Type B pancreatic cell (in vitro differentiated cells): ENCODE data around the gene TOGARAM2. TPM values are rescaled to one million over a fixed set of nuclear protein-coding genes. Genes with fewer than 3 reads are reported as not detected.

ENCODE experiments used
- DNase-seq: peaks from one replicate; pipeline ENCODE4 v3.0.0; 2021; ENCODE audit warnings: mixed read lengths; ENCODE audit not compliant: unreplicated experiment; ENCODE audit errors: extremely low spot score
- H3K27ac Mint-ChIP-seq: 2 replicates; pipeline ENCODE4 v1.8.0; 2021; ENCODE audit warnings: mild to moderate bottlenecking, mixed read lengths
- H3K27me3 Mint-ChIP-seq: 2 replicates; pipeline ENCODE4 v1.8.0; 2021; ENCODE audit warnings: mixed read lengths
- H3K36me3 Mint-ChIP-seq: 2 replicates; pipeline ENCODE4 v1.8.0; 2021; ENCODE audit warnings: mixed read lengths
- H3K4me1 Mint-ChIP-seq: one replicate; pipeline ENCODE4 v1.8.0; 2021; ENCODE audit warnings: mixed read lengths; ENCODE audit not compliant: unreplicated experiment
- H3K4me3 Mint-ChIP-seq: 2 replicates; pipeline ENCODE4 v1.8.0; 2021; ENCODE audit warnings: mild to moderate bottlenecking, mixed read lengths
- H3K9me3 Mint-ChIP-seq: 2 replicates; pipeline ENCODE4 v1.8.0; 2021; ENCODE audit warnings: mixed read lengths
- CTCF ChIP-seq: fragments of 200-600 bp; sonication (generic); conservative IDR thresholded peaks from 2 replicates; pipeline ENCODE4 v1.5.0; 2021; ENCODE audit warnings: antibody characterized with exemption, mild to moderate bottlenecking
- total RNA-seq: library from RNA; stranded (reverse); gene quantifications from 2 replicates; pipeline ENCODE4 v1.2.1, GENCODE V29; 2021; ENCODE audit warnings: low replicate concordance

Gene TOGARAM2
- total RNA-seq, 1 donor from 2014 or later, result 1.6 TPM

GRCh38 chr2:28952836-28953211 lies 28.3 kb upstream of the TOGARAM2 start:
- TF ChIP-seq CTCF, result no peak
- Mint-ChIP-seq H3K36me3 (peaks cover 26% of the 10 kb centered on the region), H3K4me3 (no peak overlapping the region), H3K27me3 (peaks cover 5% of the 10 kb centered on the region), H3K9me3 (peaks cover 14% of the 10 kb centered on the region), H3K27ac (peak overlapping the region; percentile 61), H3K4me1 (peaks cover 3% of the 10 kb centered on the region)
- no peak for DNase-seq

- Mint-ChIP-seq H3K36me3 (peaks cover under 1% of the 10 kb centered on the region), H3K9me3 (peaks cover under 1% of the 10 kb centered on the region), H3K4me3 (no peak overlapping the region), H3K27me3 (peaks cover 5% of the 10 kb centered on the region), H3K4me1 (peaks cover 3% of the 10 kb centered on the region), H3K27ac (peak overlapping the region; percentile 25)
- no peak for TF ChIP-seq CTCF
- DNase-seq, result no peak
These were observed 25.6 kb upstream of the TOGARAM2 start for GRCh38 chr2:28955467-28955866.

- peak overlapping the region; percentile 65 for H3K4me3 Mint-ChIP-seq
- H3K9me3 Mint-ChIP-seq, result no peaks in the 10 kb centered on the region
- no peak for DNase-seq
- no peaks in the 10 kb centered on the region for H3K36me3 Mint-ChIP-seq
- no peak overlapping the region for H3K27ac Mint-ChIP-seq
- peak; percentile 66 for TF ChIP-seq CTCF
- peaks cover 3% of the 10 kb centered on the region for H3K4me1 Mint-ChIP-seq
- H3K27me3 Mint-ChIP-seq, result peaks cover 5% of the 10 kb centered on the region
These were observed 24.7 kb upstream of the TOGARAM2 start for GRCh38 chr2:28956415-28956826.

- no peaks in the 10 kb centered on the region for H3K9me3 Mint-ChIP-seq
- H3K27me3 Mint-ChIP-seq, result peaks cover 5% of the 10 kb centered on the region
- H3K4me1 Mint-ChIP-seq, result peaks cover 3% of the 10 kb centered on the region
- no peak overlapping the region for H3K4me3 Mint-ChIP-seq
- no peak for DNase-seq
- H3K36me3 Mint-ChIP-seq, result no peaks in the 10 kb centered on the region
- TF ChIP-seq CTCF, result peak; percentile 66
- H3K27ac Mint-ChIP-seq, result no peak overlapping the region
These were observed 24.2 kb upstream of the TOGARAM2 start for GRCh38 chr2:28956890-28957289.

- H3K9me3 Mint-ChIP-seq, result no peaks in the 10 kb centered on the region
- H3K27me3 Mint-ChIP-seq, result peaks cover 5% of the 10 kb centered on the region
- H3K4me3 Mint-ChIP-seq, result no peak overlapping the region
- peaks cover 3% of the 10 kb centered on the region for H3K4me1 Mint-ChIP-seq
- no peaks in the 10 kb centered on the region for H3K36me3 Mint-ChIP-seq
- DNase-seq, result no peak
- peak; percentile 87 for TF ChIP-seq CTCF
- H3K27ac Mint-ChIP-seq, result no peak overlapping the region
These were observed 22.4 kb upstream of the TOGARAM2 start for GRCh38 chr2:28958689-28959088.

GRCh38 chr2:28960401-28960800 lies 20.7 kb upstream of the TOGARAM2 start:
- no peaks in the 10 kb centered on the region for H3K36me3 Mint-ChIP-seq
- DNase-seq, result no peak
- no peak for TF ChIP-seq CTCF
- H3K4me1 Mint-ChIP-seq, result peaks cover 5% of the 10 kb centered on the region
- peaks cover 5% of the 10 kb centered on the region for H3K27me3 Mint-ChIP-seq
- H3K27ac Mint-ChIP-seq, result no peak overlapping the region
- no peak overlapping the region for H3K4me3 Mint-ChIP-seq
- peaks cover 3% of the 10 kb centered on the region for H3K9me3 Mint-ChIP-seq
